Duodenal mucosa (tissue), 2 donors: ENCODE data around the gene SH3BP2.

Experiments
- H3K27ac ChIP-seq: one replicate; pipeline ENCODE4 v1.7.0; 2013; ENCODE audit warnings: low read depth, low read length
- H3K27me3 ChIP-seq, 2 donors: one replicate each; pipeline ENCODE4 v1.7.0; 2013; ENCODE audit warnings: low read length in 2 of 2, control low read depth in 1 of 2; ENCODE audit not compliant: insufficient read depth in 2 of 2, control insufficient read depth in 1 of 2
- H3K36me3 ChIP-seq, 2 donors: one replicate each; pipeline ENCODE4 v1.7.0; 2013; ENCODE audit warnings: low read length in 2 of 2, control low read depth in 1 of 2; ENCODE audit not compliant: insufficient read depth in 2 of 2, control insufficient read depth in 1 of 2
- H3K4me1 ChIP-seq, 2 donors: one replicate each; pipeline ENCODE4 v1.7.0; 2013; ENCODE audit warnings: low read length in 2 of 2, control low read depth in 1 of 2; ENCODE audit not compliant: insufficient read depth in 2 of 2, control insufficient read depth in 1 of 2
- H3K4me3 ChIP-seq, 2 donors: one replicate each; pipeline ENCODE4 v1.7.0; 2013; ENCODE audit warnings: low read length in 2 of 2, low read depth in 1 of 2
- H3K9ac ChIP-seq, 2 donors: one replicate each; pipeline ENCODE4 v1.7.0; 2013; ENCODE audit warnings: low read length in 2 of 2, low read depth in 1 of 2
- H3K9me3 ChIP-seq, 2 donors: one replicate each; pipeline ENCODE4 v1.7.0; 2013; ENCODE audit warnings: low read length in 2 of 2, control low read depth in 1 of 2; ENCODE audit not compliant: control insufficient read depth in 1 of 2

The SH3BP2 gene

DNA sequence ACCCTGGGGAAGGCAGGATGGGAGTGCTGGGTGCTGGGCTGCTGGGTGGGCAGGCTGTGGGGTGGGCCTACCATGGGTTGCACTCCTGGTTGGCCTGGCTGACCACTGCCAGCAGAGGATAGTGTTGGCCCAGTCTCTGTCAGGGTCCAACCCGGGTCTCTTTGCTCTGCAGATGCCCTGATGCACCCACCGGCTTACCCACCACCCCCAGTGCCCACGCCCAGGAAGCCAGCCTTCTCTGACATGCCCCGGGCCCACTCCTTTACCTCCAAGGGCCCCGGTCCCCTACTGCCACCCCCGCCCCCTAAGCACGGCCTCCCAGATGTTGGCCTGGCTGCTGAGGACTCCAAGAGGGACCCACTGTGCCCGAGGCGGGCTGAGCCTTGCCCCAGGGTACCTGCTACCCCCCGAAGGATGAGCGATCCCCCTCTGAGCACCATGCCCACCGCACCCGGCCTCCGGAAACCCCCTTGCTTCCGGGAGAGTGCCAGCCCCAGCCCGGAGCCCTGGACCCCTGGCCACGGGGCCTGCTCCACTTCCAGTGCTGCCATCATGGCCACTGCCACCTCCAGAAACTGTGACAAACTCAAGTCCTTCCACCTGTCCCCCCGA, 36.5 kb downstream of the SH3BP2 start:
- H3K36me3 ChIP-seq, result peaks cover 28 to 93% of the 10 kb centered on the region in 2 donors
- no peak overlapping the region for H3K27ac ChIP-seq
- no peaks in the 10 kb centered on the region for H3K27me3 ChIP-seq
- H3K4me1 ChIP-seq, result peaks cover 0 to under 1% of the 10 kb centered on the region in 2 donors
- no peaks in the 10 kb centered on the region for H3K9me3 ChIP-seq
- no peak overlapping the region for H3K9ac ChIP-seq
- no peak overlapping the region for H3K4me3 ChIP-seq

DNA sequence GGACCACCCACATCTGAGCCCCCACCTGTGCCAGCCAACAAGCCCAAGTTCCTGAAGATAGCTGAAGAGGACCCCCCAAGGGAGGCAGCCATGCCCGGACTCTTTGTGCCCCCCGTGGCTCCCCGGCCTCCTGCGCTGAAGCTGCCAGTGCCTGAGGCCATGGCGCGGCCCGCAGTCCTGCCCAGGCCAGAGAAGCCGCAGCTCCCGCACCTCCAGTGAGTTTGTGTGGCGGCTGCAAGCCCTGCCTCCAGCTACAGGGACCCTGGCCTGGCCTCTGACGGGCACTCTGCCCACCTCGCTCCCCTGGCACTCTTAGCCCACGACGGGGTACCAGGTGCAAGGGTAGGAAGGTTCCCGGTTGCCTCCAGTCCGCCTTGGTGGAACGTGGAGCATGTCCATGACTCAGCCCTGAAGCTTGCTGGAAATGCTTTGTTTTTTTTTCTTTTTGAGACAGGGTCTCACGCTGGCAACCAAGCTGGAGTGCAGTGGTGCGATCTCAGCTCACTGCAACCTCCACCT, 37.1 kb downstream of the SH3BP2 start:
- peaks cover 34 to 90% of the 10 kb centered on the region in 2 donors for H3K36me3 ChIP-seq

DNA sequence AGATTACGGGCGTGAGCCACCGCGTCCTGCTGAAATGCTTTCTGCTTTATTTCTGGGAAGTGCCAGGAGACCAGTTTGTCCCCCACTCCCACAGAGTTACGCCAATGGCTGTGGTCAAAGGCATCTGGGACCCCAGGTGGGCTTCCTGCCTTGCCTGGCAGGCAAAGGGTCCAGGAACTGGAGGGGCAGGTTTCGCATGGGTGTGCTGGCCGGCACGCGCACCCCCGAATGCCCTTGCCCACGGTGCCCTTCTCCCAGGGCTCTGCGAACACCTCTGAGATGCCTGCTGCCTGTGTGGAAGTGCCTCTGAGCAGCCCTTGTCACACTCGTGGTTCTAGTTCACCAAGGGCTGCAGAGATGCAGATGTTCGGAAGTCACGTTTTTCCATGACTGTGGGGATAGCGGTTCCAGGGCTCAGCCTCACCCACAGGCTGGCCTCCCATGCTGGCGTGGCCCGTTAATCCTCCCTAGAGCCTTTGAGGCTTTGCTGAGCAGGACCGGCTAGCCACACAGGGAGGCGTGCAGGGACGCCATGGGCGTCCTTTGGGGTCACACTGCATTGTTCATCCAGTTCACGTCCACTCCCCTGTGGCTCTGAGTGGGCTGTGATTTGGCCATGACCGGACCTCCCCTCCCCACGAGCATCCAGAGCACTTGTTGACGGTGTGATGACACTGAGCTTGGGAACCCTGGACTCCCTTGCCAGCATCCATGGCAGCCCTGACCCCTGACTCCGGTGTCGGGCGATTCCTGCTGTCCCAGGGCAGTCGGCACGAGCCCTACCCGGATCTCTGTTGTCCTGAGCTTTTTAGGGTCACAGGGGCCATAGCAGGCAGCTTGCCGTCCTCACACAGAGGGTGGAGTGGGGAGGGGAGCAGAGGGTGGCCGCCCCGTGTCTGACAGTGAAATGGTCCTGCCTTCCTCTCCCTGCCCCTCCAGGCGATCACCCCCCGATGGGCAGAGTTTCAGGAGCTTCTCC, 38.0 kb downstream of the SH3BP2 start:
- no peaks in the 10 kb centered on the region for H3K9me3 ChIP-seq
- H3K36me3 ChIP-seq, result peaks cover 29 to 80% of the 10 kb centered on the region in 2 donors
- no peaks in the 10 kb centered on the region for H3K27me3 ChIP-seq
- no peak overlapping the region for H3K27ac ChIP-seq
- H3K9ac ChIP-seq, result no peak overlapping the region
- peaks cover 5 to 14% of the 10 kb centered on the region in 2 donors for H3K4me1 ChIP-seq
- no peak overlapping the region for H3K4me3 ChIP-seq

More for the DNA sequence above, 37.1 kb downstream of the SH3BP2 start:
- Histone ChIP-seq H3K27me3 (no peaks in the 10 kb centered on the region), H3K4me1 (peaks cover 4 to 6% of the 10 kb centered on the region in 2 donors), H3K27ac (no peak overlapping the region), H3K9me3 (no peaks in the 10 kb centered on the region), H3K9ac (no peak overlapping the region), H3K4me3 (no peak overlapping the region)

DNA sequence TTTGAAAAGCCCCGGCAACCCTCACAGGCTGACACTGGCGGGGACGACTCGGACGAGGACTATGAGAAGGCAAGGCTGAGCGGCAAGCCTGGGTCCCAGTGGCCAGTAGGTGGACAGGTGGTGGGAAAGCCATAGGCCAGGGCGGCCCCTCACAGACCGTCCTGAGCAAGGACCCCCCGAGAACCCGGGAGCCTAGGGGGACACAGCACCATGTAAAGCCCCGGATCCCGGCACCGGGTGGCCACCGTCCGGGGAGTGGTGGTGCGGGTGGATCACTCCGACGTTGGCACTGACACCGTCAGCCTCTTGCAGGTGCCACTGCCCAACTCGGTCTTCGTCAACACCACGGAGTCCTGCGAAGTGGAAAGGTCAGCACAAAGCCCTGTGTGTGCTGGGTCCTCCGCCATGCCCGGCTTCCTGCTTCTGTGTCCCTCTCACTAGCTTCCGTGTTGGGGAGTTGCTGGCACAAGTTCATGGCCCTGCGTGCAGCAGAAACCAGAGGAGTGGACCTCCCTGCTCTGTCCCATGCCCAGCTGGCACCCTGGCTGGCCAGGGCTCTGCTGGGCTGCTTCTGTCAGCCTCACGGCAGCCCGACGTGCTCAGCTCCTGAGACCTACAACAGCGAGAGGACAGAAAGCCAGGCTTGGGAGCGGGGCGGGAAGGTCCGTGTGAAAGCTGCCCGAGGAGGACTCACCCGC, 38.9 kb downstream of the SH3BP2 start:
- Histone ChIP-seq H3K4me1 (peaks cover 12 to 21% of the 10 kb centered on the region in 2 donors), H3K27ac (no peak overlapping the region), H3K4me3 (no peak overlapping the region), H3K27me3 (no peaks in the 10 kb centered on the region), H3K36me3 (peaks cover 29 to 72% of the 10 kb centered on the region in 2 donors), H3K9ac (no peak overlapping the region), H3K9me3 (no peaks in the 10 kb centered on the region)

DNA sequence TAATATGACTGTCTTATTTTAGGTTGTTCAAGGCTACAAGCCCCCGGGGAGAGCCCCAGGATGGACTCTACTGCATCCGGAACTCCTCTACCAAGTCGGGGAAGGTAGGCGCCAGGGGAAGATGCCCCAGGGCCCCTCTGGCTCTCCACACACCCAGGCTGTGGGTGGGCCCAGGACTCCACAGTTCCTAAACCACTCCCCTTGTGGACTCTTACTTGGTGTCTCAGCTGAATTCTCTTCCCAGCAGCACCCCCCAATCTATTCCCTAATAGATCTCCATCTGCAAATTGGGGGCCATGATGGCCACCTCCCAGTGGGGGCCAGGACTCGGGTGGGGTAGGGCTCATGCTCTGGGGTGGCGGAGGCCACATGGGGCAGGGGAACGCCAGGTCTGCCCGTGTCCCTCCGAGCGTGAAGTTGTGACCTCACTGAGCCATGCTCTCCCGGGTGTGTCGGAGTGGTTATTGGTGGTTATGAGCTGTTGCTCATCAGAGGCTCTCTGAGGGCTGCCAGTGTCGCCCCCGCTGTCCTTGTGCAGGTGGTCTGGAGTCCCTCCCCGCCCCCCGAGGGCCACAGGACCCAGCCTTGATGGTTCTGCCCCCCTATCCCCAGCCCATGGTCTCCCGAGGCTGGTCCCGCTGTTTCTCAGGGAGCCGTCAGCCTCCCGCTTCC, 39.6 kb downstream of the SH3BP2 start:
- Histone ChIP-seq H3K9ac (no peak overlapping the region), H3K36me3 (peaks cover 25 to 66% of the 10 kb centered on the region in 2 donors), H3K9me3 (no peaks in the 10 kb centered on the region), H3K4me3 (no peak overlapping the region), H3K4me1 (peaks cover 17 to 26% of the 10 kb centered on the region in 2 donors), H3K27ac (no peak overlapping the region), H3K27me3 (no peaks in the 10 kb centered on the region)

DNA sequence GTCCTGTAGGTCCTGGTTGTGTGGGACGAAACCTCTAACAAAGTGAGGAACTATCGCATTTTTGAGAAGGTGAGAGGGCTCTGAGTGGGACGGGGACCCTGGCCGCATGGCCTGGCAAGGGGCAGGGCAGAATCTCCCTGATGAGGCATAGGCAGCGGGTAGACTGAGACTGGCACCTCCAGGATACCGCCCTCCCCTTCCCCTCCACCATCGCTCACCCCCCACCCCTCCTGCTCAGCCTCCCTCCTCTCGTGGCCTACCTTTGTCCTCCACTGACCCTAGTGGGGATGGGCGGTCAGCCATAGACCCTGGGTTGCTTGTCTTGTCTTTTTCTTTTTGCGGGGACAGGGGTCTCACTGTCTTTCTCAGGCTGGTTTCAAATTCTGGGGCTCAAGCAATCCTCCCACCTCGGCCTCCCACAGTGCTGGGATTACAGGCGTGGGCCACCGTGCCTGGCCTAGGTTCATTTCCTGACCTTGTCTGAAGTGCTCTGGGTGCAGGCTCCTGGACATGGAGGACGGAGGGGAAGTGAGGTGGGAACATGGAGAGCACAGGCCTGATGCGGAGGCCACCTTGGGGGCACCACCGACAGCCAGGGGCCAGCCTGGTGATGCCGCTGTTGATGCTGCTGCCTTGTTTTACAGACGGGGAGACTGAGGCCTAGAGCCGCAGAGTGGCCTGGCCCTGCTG, 40.2 kb downstream of the SH3BP2 start:
- Histone ChIP-seq H3K9ac (no peak overlapping the region), H3K4me3 (no peak overlapping the region), H3K9me3 (no peaks in the 10 kb centered on the region), H3K27me3 (no peaks in the 10 kb centered on the region), H3K4me1 (peaks cover 22 to 33% of the 10 kb centered on the region in 2 donors), H3K36me3 (peaks cover 25 to 60% of the 10 kb centered on the region in 2 donors), H3K27ac (no peak overlapping the region)

DNA sequence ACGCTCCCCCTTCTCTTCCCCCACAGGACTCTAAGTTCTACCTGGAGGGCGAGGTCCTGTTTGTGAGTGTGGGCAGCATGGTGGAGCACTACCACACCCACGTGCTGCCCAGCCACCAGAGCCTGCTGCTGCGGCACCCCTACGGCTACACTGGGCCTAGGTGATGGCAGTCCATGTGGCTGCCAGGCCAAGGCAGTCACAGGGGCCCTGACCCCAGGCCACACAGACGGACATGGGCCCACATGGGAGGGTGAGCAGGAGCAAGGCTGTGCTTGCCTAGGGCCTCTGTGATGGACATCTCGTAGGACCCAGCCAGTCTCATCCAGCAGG, 40.8 kb downstream of the SH3BP2 start:
- Histone ChIP-seq H3K4me1 (peaks cover 22 to 33% of the 10 kb centered on the region in 2 donors), H3K9ac (no peak overlapping the region), H3K4me3 (no peak overlapping the region), H3K27me3 (no peaks in the 10 kb centered on the region), H3K9me3 (no peaks in the 10 kb centered on the region), H3K27ac (no peak overlapping the region), H3K36me3 (peaks cover 25 to 55% of the 10 kb centered on the region in 2 donors)

DNA sequence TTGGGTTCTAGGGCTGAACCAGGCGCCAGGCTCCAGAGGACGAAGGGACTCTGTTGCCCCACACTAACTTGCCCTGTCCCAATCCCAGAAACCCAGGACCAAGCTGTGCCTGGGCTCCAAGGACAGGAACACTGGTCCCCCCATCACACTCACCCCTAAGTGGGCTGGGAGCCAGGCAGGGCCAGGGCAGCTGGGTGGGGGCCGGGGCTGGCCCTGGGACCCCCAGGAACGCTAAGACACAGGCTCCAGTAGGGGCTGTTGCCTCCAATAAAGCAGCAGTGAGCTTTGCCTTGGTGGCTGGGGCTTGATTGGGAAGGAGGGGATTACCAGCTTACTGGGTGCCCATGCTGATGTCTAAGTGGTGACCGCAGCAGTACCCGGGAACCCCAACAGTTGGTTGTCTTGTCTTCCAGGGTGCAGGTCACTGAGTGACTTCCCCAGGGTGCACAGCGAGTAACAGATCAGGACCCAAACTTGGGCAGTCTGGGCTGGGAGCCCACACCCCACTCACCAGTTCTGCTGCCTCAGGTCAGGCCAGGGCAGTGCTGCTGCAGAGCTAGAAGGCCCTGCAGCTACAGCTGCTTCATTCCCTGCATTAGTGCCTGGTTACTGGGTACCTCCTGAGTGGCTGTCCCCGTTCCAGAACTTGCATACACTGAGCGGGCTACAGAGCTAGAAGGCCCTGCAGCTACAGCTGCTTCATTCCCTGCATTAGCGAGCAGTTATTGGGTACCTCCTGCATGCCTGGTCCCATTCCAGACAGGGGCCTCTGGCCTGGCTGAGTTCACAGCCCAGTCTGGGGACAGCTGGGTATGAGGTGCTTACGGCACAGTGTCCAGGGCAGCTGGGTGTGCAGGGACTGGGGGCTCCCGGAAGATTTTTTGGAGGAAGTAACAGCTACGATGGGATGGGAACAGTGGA, 41.4 kb downstream of the SH3BP2 start:
- no peaks in the 10 kb centered on the region for H3K27me3 ChIP-seq
- H3K4me3 ChIP-seq, result no peak overlapping the region
- H3K27ac ChIP-seq, result no peak overlapping the region
- peaks cover 22 to 33% of the 10 kb centered on the region in 2 donors for H3K4me1 ChIP-seq
- no peaks in the 10 kb centered on the region for H3K9me3 ChIP-seq
- no peak overlapping the region for H3K9ac ChIP-seq
- peaks cover 25 to 52% of the 10 kb centered on the region in 2 donors for H3K36me3 ChIP-seq
